Measurements from ENCODE around the gene SCMH1.
A peak's percentile ranks its signal among the peaks of the same experiment; 100 is the strongest.

Gene SCMH1

DNA sequence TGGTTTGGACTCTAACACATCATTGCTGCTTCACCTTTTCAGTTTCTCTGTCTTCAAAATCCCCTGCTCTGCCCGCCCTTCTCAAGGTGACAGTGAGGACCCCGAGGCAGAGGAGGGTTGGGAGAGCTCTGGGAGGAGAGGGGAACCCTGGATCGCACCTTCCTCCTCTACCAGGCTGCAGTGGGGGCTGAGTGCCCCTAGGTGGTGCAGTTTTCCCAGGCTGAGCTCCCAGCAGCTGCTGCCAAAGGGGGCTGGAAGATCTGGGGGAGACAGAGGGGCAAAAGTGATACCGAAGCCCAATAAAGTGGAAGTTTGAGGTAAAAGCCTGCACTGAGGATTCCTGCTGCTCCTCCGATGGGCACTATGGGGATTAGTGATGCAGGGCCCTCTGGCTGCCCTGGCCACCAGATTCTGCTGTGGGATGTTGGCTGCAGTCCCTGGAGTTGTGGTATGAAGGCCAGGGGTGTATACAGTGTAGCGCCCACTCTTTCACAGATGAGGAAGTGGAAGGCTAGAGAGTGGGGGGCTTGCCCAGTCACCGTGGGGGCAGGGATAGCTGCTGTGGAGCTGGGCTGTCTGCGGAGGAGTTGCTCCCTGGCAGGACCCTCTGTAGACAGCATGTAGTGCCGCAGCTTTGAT lies 40.7 kb upstream of the SCMH1 start:
- no peak overlapping the region for H3K4me3 ChIP-seq (ENCODE audit: control insufficient read depth, low read depth, low read length)
- TF ChIP-seq, protein P1, sequence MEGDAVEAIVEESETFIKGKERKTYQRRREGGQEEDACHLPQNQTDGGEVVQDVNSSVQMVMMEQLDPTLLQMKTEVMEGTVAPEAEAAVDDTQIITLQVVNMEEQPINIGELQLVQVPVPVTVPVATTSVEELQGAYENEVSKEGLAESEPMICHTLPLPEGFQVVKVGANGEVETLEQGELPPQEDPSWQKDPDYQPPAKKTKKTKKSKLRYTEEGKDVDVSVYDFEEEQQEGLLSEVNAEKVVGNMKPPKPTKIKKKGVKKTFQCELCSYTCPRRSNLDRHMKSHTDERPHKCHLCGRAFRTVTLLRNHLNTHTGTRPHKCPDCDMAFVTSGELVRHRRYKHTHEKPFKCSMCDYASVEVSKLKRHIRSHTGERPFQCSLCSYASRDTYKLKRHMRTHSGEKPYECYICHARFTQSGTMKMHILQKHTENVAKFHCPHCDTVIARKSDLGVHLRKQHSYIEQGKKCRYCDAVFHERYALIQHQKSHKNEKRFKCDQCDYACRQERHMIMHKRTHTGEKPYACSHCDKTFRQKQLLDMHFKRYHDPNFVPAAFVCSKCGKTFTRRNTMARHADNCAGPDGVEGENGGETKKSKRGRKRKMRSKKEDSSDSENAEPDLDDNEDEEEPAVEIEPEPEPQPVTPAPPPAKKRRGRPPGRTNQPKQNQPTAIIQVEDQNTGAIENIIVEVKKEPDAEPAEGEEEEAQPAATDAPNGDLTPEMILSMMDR (conservative IDR thresholded peaks at IDR 0.05; ENCODE audit: control insufficient read depth, insufficient read depth, low read depth, low read length) = peak; percentile 89
- peak; percentile 20 for DNase-seq (ENCODE audit: low read depth)

DNA sequence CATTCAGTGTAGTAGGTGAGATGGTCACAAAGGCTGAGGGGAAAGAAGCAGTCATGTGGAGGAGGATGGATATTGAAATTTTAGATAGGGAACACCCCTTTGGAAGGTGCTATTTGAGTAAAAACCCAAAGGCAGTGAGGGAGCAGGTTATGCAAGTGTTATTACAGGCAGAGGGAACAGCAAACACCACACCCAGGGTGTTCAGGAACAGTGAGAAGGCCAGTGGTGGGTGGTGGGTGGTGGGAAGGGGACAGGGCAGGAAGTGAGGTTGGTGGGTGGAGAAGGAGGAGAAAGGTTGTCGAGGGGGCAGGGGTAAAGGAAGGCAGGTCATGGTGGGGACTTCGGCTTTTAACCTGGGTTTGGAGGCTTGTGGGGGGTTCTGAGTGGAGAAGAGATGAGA lies 39.2 kb upstream of the SCMH1 start:
- TF ChIP-seq, protein P1 (conservative IDR thresholded peaks at IDR 0.05; ENCODE audit: control insufficient read depth, insufficient read depth, low read depth, low read length) = no peak
- H3K4me3 ChIP-seq (ENCODE audit: control insufficient read depth, low read depth, low read length) = no peak overlapping the region
- no peak for DNase-seq (ENCODE audit: low read depth)

DNA sequence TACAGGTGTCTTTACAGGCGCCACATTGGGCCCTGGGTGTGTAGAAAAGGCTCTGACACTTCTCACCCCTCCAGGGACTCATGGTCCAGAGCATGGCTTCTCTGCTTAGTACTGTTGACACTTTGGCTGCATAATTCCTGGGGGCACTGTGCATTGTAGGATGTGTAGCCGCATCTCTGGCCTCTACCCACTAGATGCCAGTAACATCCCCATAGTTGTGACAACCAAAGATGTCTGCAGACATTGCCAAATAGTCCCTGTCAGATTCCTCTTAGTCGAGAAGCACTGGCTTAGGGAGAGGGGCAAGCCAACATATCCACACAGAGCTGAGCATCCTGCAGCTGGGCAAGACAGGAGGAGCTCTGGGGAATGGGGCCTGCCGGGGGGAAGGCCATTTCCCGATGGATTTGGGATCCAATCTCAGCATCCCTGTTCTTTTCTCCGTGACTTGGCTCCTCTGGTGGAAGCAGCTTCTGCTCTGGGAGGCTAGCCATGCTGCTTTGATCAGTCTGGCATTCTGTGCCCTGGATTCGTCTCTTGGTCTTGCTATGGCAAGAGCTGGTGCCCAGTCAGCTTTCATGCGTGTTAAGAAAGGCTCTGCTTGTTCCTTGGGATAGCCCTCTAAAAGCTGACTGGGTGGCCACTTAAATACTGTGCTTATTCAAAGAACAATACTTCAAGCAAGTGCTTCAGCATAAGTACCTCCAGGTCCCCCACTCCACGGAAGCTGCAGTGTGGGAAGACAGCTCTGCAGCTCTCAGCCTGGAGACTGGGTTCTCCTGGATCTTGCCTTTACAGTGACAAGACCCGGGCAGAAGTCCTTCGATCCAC lies 38.3 kb upstream of the SCMH1 start:
- TF ChIP-seq, protein P1 (conservative IDR thresholded peaks at IDR 0.05; ENCODE audit: control insufficient read depth, insufficient read depth, low read depth, low read length) = no peak
- no peak for DNase-seq (ENCODE audit: low read depth)
- H3K4me3 ChIP-seq (ENCODE audit: control insufficient read depth, low read depth, low read length) = no peak overlapping the region

DNA sequence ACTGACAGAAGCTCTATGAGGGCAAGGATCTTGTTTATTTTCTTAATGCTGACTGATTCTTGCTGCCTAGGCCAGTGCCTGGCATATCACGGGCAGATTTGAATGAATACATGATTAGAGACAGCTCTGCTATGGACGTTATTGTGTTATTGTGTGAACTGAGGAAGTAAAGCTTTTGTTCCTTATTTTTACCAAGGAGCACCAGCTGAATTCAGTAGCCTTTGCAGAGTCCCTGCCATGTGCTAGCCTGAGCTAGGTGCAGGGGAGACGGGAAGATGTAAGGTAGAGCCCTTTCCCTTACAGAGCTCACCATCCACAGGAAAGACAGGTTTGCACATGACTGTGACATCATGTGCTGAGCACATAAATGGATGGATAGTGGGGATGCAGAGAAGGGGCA lies 36.0 kb upstream of the SCMH1 start:
- DNase-seq (ENCODE audit: low read depth) = no peak
- H3K4me3 ChIP-seq (ENCODE audit: control insufficient read depth, low read depth, low read length) = no peak overlapping the region
- TF ChIP-seq, protein P1 (conservative IDR thresholded peaks at IDR 0.05; ENCODE audit: control insufficient read depth, insufficient read depth, low read depth, low read length) = no peak

DNA sequence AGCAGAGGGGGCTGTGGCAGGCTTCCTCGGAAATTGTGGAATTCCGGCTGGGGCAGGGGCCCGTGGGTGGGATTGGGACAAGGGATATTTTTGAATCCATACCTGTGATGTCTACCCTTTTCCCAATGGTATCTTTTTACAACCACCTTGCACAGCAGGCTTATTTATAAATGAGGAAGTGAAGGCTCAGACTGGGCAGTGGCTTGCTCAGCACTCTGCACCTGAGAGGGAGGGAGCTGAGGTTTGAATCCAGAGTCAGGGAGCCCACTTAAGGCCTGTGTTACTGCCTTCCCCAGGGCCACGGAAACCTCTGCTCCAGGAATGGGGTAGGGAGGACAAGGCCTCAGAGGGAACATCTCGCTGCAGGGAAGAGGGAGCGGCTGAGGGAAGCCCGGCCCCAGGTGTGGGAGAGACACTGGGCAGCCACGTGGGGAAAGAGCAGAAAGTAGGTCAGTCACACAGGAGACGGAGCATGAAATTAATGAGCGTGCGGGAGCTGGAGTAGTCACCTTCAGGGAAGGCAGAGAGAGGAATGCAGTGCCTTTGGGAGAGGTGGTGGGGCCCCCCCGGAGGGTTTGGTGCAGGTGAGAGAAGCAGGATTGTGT lies 35.4 kb upstream of the SCMH1 start:
- DNase-seq (ENCODE audit: low read depth) = no peak
- TF ChIP-seq, protein P1 (conservative IDR thresholded peaks at IDR 0.05; ENCODE audit: control insufficient read depth, insufficient read depth, low read depth, low read length) = no peak

DNA sequence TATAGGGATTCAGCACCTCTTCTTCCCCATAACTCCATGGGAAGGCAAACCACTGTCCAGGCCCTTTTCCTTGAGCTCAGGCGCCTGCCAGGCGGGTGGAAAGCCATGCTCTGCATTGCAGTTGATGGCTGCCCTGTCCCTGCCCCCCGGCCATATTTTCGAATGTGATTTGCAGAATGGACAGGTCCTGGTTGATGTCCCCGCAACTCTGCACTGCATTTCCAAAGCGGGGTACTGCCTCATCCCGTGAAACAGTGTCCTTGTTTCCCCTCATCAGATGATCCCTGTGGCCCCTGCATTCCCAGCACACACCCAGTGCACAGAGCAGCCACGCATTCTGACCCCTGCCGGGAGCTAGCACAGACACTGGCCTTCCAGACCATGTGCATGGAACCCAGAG lies 33.7 kb upstream of the SCMH1 start:
- TF ChIP-seq, protein P1 (conservative IDR thresholded peaks at IDR 0.05; ENCODE audit: control insufficient read depth, insufficient read depth, low read depth, low read length) = no peak
- no peak overlapping the region for H3K4me3 ChIP-seq (ENCODE audit: control insufficient read depth, low read depth, low read length)
- no peak for DNase-seq (ENCODE audit: low read depth)

More for the DNA sequence above, 35.4 kb upstream of the SCMH1 start:
- H3K4me3 ChIP-seq (ENCODE audit: control insufficient read depth, low read depth, low read length) = no peak overlapping the region

All from fibroblast of mammary gland (primary cell).